ENCODE data around the gene RANBP6.
A peak's percentile ranks its signal among the peaks of the same experiment; 100 is the strongest.

RANBP6 gene

DNA sequence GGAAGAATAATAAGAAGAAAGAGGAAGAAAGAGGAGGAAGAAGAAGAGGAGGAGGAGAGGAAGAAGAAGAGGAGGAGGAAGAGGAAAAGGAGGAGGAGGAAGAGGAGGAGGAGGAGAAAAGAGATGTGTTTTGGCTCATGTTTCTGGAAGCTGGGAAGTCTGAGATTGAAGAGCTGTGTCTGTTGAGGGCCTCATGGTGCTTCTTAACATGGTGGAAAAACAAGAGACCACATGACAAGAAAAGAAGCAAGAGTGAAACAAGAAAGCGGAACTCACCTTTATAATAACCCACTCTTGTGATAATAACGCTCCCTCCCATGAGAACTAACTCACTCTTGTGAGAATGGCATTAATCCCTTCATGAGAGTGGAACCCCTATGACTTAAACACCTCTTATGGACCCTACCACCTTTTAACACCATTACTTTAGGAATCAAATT lies 36.1 kb upstream of the RANBP6 start:
- Mint-ChIP-seq H3K36me3 (ENCODE audit: low read depth) (no peaks in the 10 kb centered on the region), H3K4me3 (no peak overlapping the region), H3K27ac (no peak overlapping the region), H3K9me3 (no peaks in the 10 kb centered on the region), H3K4me1 (no peaks in the 10 kb centered on the region), H3K27me3 (ENCODE audit: low read depth) (no peaks in the 10 kb centered on the region)
- TF ChIP-seq, protein P1, sequence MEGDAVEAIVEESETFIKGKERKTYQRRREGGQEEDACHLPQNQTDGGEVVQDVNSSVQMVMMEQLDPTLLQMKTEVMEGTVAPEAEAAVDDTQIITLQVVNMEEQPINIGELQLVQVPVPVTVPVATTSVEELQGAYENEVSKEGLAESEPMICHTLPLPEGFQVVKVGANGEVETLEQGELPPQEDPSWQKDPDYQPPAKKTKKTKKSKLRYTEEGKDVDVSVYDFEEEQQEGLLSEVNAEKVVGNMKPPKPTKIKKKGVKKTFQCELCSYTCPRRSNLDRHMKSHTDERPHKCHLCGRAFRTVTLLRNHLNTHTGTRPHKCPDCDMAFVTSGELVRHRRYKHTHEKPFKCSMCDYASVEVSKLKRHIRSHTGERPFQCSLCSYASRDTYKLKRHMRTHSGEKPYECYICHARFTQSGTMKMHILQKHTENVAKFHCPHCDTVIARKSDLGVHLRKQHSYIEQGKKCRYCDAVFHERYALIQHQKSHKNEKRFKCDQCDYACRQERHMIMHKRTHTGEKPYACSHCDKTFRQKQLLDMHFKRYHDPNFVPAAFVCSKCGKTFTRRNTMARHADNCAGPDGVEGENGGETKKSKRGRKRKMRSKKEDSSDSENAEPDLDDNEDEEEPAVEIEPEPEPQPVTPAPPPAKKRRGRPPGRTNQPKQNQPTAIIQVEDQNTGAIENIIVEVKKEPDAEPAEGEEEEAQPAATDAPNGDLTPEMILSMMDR (IDR thresholded peaks at IDR 0.05; ENCODE audit: unreplicated experiment in 3 of 3), result no peak

DNA sequence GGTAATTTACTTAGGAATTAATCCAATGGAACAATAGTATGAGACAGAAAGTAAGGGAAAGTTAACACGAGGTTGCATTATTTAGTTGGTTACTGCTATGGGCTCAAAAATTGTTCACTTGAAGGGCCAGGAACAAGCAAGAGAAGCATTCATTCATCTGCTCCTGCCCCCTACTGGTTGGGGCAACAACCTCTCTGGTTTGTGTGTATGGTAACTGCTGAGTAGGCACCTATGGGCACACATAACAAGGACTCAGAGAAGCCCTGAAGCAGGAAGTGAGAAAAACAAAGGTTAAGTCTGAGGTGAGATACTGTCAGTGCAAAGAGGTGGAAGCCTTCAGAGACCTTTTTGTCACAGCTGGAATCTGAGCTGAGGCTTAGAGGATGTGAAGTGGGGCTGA lies 34.4 kb upstream of the RANBP6 start:
- no peaks in the 10 kb centered on the region for H3K27me3 Mint-ChIP-seq (ENCODE audit: low read depth)
- H3K9me3 Mint-ChIP-seq, result no peaks in the 10 kb centered on the region
- TF ChIP-seq, protein P1 (IDR thresholded peaks at IDR 0.05; ENCODE audit: unreplicated experiment in 3 of 3), result peak in 1 of 3 experiments; percentile 11
- H3K36me3 Mint-ChIP-seq (ENCODE audit: low read depth), result no peaks in the 10 kb centered on the region
- H3K4me3 Mint-ChIP-seq, result no peak overlapping the region
- no peaks in the 10 kb centered on the region for H3K4me1 Mint-ChIP-seq
- H3K27ac Mint-ChIP-seq, result no peak overlapping the region

DNA sequence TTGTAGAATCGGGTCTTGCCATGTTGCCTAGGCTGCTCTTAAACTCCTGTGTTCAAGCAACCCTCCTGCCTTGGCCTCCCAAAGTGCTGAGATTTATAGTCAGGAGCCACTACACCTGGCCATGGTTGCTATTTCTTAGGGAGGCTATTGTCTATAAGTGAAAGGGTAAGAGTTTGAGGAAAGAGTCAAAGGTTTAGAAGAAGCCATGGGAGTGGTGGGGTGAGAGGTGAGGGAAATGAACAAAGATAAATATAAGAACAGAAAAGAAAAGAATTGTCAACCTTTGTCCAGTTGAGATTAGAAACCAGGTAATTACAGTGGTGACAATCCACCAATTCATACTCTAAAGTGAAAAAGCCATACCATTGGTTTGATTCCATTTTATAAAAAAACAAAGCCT lies 32.6 kb upstream of the RANBP6 start:
- TF ChIP-seq, protein P1 (IDR thresholded peaks at IDR 0.05; ENCODE audit: unreplicated experiment in 3 of 3), result no peak
- H3K27ac Mint-ChIP-seq, result no peak overlapping the region
- H3K27me3 Mint-ChIP-seq (ENCODE audit: low read depth), result no peaks in the 10 kb centered on the region
- no peaks in the 10 kb centered on the region for H3K4me1 Mint-ChIP-seq
- no peaks in the 10 kb centered on the region for H3K9me3 Mint-ChIP-seq
- H3K36me3 Mint-ChIP-seq (ENCODE audit: low read depth), result no peaks in the 10 kb centered on the region
- no peak overlapping the region for H3K4me3 Mint-ChIP-seq

DNA sequence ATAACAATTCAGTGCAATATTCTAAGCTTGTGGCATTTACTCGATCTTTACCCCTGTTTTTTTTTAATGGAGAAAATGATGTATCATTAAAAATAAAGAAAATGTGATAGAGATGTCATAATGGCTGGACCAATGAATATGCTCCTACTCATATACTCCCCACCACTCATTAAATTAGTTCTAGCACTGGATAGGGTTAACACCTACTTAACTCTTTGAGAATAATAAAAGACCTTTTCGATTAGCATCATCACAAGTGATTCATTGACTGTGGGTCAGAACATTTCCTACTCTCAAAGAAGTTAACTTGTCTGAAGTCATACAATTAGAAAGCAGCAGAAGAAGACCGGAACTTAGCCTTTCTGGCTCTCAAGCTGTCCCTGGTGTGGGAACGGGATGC lies 31.6 kb upstream of the RANBP6 start:
- Mint-ChIP-seq H3K27ac (no peak overlapping the region), H3K36me3 (ENCODE audit: low read depth) (no peaks in the 10 kb centered on the region), H3K4me1 (no peaks in the 10 kb centered on the region), H3K9me3 (no peaks in the 10 kb centered on the region), H3K27me3 (ENCODE audit: low read depth) (no peaks in the 10 kb centered on the region), H3K4me3 (no peak overlapping the region)
- TF ChIP-seq, protein P1 (IDR thresholded peaks at IDR 0.05; ENCODE audit: unreplicated experiment in 3 of 3), result no peak

DNA sequence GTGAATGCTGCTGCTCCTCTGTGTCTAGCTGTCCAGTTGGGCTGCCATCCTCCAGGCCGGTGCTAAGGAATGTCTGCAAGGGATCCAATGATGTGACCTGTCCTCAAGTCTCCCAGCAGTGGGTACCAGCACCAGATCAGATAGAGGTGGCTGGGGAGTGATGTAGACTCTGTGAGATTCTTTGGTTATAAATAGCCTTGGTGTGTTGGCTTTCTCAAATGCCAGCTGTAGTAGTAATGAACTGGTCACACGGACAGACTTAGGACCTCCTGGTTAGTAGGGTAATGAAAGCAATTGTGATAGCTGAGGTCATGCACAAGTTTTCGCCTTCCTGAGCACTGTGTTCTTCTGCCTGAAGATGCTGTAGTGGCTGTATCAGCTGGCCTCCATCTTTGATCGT lies 29.9 kb upstream of the RANBP6 start:
- Mint-ChIP-seq H3K27me3 (ENCODE audit: low read depth) (peaks cover 8% of the 10 kb centered on the region), H3K4me3 (no peak overlapping the region)
- TF ChIP-seq, protein P1 (IDR thresholded peaks at IDR 0.05; ENCODE audit: unreplicated experiment in 3 of 3), result no peak

DNA sequence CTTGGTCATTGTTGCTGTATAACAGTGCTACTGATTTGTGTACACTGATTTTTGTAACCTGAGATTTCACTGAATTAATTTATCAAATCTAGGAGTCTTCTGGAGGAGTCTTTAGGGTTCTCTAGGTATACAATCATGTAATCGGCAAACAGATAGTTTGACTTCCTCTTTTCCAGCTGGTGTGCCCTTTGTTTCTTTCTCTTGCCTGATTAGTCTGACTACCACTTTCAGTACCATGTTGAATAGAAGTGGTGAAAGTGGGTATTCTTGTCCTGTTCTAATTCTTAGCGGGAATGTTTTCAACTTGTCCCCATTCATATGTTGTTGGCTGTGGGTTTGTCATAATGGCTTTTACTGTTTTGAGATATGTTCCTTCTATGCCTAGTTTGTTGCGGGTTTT lies 24.7 kb upstream of the RANBP6 start:
- TF ChIP-seq, protein P1 (IDR thresholded peaks at IDR 0.05; ENCODE audit: unreplicated experiment in 3 of 3), result no peak
- H3K4me1 Mint-ChIP-seq, result no peaks in the 10 kb centered on the region
- no peak overlapping the region for H3K4me3 Mint-ChIP-seq
- H3K9me3 Mint-ChIP-seq, result no peaks in the 10 kb centered on the region
- no peak overlapping the region for H3K27ac Mint-ChIP-seq
- H3K27me3 Mint-ChIP-seq (ENCODE audit: low read depth), result peaks cover 8% of the 10 kb centered on the region
- H3K36me3 Mint-ChIP-seq (ENCODE audit: low read depth), result no peaks in the 10 kb centered on the region

More for the DNA sequence above, 29.9 kb upstream of the RANBP6 start:
- Mint-ChIP-seq H3K27ac (no peak overlapping the region), H3K36me3 (ENCODE audit: low read depth) (no peaks in the 10 kb centered on the region), H3K9me3 (no peaks in the 10 kb centered on the region), H3K4me1 (no peaks in the 10 kb centered on the region)

Data from nephron (organoid).